Measurements from ENCODE around the gene DEFB108B.
"Not testable (repeated sequence)": the region's sequence is repeated elsewhere in the genome, so short reads cannot be mapped to it uniquely, and the experiment has no call there.

GRCh38 chr11:71832811-71833210 is at the start of gene DEFB108B:
- not testable (repeated sequence) for TF ChIP-seq CTCF, EP300 (IDR thresholded peaks at IDR 0.05)

All from esophagus muscularis mucosa (tissue), 3 donors.